C4-2B (cell line): ENCODE data around the gene RAMP3.

Source experiments
- ZFX ChIP-seq: fragments of 450-650 bp; IDR thresholded peaks from 2 replicates; pipeline ENCODE4 v1.6.1; 2017
- TF ChIP-seq, protein P1 (sequence below): fragments of 450-650 bp; conservative IDR thresholded peaks from 2 replicates; pipeline ENCODE4 v1.5.1; 2017; ENCODE audit warnings: mild to moderate bottlenecking

DNA sequence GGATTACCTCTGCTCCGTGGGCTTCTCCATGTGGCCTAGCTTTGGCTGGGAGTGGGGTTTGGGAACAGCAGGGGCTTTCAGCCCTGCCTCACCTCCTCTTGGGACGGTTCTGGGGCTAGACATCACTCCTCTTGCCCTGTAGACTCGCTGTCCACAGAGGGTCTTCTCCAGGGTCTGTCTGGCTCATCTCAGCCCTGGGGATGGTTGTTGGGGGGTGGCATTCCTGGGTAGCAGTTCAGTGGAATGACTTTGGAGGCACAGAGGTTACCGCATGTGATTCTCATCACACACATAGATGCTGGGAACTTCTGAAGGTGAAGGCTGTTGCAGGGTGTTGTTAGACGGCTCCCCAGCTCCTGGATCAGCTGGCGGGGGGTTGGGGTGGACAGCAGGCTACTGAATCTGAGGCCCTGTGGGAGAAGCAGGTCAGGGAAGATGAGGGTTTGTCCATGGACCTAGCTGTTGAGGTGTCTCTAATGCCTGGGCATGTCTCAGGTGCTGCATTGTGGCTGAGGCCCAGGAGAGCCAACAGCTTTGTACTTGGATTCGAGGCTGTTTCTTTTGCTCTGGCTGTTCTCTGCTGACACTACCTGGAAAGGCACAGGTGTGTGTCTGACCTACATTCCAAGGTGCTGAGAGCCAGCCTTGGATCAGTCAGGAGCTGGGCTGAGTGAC, 23.8 kb downstream of the RAMP3 start:
- TF ChIP-seq, protein P1, sequence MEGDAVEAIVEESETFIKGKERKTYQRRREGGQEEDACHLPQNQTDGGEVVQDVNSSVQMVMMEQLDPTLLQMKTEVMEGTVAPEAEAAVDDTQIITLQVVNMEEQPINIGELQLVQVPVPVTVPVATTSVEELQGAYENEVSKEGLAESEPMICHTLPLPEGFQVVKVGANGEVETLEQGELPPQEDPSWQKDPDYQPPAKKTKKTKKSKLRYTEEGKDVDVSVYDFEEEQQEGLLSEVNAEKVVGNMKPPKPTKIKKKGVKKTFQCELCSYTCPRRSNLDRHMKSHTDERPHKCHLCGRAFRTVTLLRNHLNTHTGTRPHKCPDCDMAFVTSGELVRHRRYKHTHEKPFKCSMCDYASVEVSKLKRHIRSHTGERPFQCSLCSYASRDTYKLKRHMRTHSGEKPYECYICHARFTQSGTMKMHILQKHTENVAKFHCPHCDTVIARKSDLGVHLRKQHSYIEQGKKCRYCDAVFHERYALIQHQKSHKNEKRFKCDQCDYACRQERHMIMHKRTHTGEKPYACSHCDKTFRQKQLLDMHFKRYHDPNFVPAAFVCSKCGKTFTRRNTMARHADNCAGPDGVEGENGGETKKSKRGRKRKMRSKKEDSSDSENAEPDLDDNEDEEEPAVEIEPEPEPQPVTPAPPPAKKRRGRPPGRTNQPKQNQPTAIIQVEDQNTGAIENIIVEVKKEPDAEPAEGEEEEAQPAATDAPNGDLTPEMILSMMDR = no peak
- TF ChIP-seq ZFX = no peak
